HuH-7.5 (cell line): ENCODE results near the gene SSX1.
"Not testable (repeated sequence)": the region's sequence is repeated elsewhere in the genome, so short reads cannot be mapped to it uniquely, and the experiment has no call there.

Experiments
- DNase-seq: peaks from one replicate; pipeline ENCODE4 v3.0.0; 2011; ENCODE audit warnings: low spot score

SSX1 gene

GRCh38 chrX:48255062-48255796 lies at the start of gene SSX1:
SSX1 (plus strand) TSS chrX:48255392; CDS start chrX:48257242, 1,850 bp downstream.
- DNase-seq: not testable (repeated sequence)

- not testable (repeated sequence) for DNase-seq
Measured at GRCh38 chrX:48214341-48214740, 40.9 kb upstream of the SSX1 start.

- not testable (repeated sequence) for DNase-seq
Measured at GRCh38 chrX:48224196-48224595, 31.0 kb upstream of the SSX1 start.

- not testable (repeated sequence) for DNase-seq
Measured at GRCh38 chrX:48252945-48253344, 2.2 kb upstream of the SSX1 start.

GRCh38 chrX:48274365-48274764 lies 19.2 kb downstream of the SSX1 start:
- DNase-seq: not testable (repeated sequence)

- DNase-seq: no peak
Measured at GRCh38 chrX:48278958-48279357, 23.8 kb downstream of the SSX1 start.

- DNase-seq: not testable (repeated sequence)
Measured at GRCh38 chrX:48280729-48281128, 25.5 kb downstream of the SSX1 start.

- DNase-seq: no peak
Measured at GRCh38 chrX:48306175-48306574, 51.0 kb downstream of the SSX1 start.

- DNase-seq: not testable (repeated sequence)
Measured at GRCh38 chrX:48313996-48314395, 58.8 kb downstream of the SSX1 start.
